ENCODE results near the gene FCAR.
"Not testable (repeated sequence)": the region's sequence is repeated elsewhere in the genome, so short reads cannot be mapped to it uniquely, and the experiment has no call there.

FCAR gene

DNA sequence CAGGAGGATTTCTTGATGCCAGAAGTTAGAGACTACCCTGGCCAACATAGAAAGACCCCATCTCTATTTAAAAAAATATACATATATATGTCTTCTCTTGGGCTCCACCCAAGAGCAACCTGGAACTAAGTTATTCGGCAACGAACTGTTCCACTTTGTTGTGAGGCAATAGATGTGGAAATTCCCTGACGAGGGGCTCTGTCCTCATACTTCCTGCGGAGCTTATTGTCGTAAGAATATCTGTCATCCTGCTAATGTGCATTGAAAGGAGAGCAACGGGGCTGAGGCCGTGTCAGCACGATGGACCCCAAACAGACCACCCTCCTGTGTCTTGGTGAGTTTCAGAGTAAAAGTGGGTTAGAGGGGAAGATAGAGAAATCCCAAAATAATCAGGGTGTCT, at the start of gene FCAR:
FCAR (plus strand) TSS at position 246 of the 400 bp plus-strand sequence; CDS start at position 301, 55 bp downstream.
- no peak for DNase-seq (ENCODE audit: low spot score)

DNA sequence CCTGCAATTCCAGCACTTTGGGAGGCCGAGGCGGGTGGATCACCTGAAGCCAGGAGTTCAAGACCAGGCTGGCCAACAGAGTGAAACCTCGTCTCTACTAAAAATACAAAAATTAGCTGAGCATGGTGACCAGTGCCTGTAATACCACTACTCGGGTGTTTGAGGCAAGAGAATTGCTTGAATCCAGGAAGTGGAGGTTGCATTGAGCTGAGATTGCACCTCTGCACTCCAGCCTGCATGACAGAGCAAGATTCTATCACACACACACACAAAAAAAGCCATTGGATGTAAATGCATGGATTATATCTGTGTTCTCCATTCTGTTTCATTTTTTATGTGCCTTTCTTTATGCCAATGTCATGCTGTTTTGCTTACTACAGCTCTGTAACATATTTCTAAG, 49.6 kb upstream of the FCAR start:
- DNase-seq (ENCODE audit: low spot score) = not testable (repeated sequence)

DNA sequence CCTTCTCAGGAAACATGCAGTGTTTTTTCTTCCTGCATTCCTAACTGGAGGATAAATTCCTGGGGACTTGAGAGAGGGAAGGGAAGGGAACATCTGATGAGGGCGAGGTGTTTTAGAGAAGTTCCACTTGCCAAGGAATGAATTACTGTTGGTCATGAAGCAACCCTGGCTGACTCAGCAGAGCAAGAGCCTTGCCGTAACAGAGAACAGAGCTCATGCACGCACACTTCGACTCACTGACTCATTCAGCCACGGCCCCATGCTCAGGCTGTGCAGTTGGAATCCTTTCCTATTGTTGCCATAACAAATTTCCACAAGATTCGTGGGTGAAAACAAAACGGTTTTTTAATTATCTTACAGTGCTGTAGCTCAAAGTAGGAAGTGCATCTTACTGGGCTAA, 48.7 kb upstream of the FCAR start:
- not testable (repeated sequence) for DNase-seq (ENCODE audit: low spot score)

GRCh38 chr19:54828064-54828463, 46.0 kb upstream of the FCAR start:
- DNase-seq (ENCODE audit: low spot score) = not testable (repeated sequence)

DNA sequence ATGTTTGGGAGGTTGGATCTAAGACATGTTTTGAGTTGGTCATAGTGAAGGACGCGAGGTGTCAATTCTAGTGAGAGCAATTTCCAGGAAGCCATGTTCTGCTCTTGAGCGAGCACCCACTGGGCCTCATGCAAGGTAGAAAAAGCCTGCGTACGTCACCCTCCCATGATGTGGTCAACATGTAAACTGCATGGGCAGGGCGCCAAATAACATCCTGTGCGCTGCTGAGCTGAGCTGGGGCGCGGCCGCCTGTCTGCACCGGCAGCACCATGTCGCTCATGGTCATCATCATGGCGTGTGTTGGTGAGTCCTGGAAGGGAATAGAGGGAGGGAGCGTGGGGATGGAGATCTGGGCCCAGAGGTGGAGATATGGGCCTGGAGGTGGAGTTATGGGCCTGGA, 41.5 kb upstream of the FCAR start, which contains the start of gene KIR2DS4:
KIR2DS4 (plus strand) TSS at position 181 of the 400 bp plus-strand sequence.
- not testable (repeated sequence) for DNase-seq (ENCODE audit: low spot score)

DNA sequence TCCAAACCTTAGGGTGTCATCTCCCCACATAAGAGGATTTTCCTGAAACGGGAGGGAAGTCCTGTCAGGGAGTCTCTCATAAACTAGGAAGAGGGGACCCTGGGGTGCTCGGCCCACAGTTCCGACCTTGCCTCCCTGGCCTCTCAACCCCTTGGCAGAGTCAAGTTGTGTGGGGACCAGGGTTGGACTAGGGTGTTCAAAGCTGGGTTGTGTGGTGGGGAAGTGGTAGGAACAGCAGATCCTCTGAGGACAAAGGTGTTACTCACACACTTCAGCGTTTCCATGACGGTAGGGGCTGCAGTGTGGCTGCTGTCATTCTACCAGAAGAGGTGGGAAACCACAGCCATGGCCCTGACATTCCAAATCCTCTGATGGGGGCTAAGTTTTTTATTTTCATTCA, 38.9 kb upstream of the FCAR start:
- DNase-seq (ENCODE audit: low spot score) = not testable (repeated sequence)

GRCh38 chr19:54837522-54837921, 36.5 kb upstream of the FCAR start:
- not testable (repeated sequence) for DNase-seq (ENCODE audit: low spot score)

DNA sequence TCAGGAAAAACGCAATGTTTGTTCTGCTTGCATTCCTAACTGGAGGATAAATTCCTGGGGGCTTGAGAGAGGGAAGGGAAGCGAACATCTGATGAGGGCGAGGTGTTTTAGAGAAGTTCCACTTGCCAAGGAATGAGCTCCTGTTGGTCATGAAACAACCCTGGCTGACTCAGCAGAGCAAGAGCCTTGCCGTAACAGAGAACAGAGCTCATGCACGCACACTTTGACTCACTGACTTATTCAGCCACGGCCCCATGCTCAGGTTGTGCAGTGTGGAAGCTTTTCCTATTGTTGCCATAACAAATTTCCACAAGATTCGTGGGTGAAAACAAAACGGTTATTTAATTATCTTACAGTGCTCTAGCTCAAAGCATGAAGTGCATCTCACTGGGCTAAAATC, 30.9 kb upstream of the FCAR start:
- DNase-seq (ENCODE audit: low spot score) = not testable (repeated sequence)

DNA sequence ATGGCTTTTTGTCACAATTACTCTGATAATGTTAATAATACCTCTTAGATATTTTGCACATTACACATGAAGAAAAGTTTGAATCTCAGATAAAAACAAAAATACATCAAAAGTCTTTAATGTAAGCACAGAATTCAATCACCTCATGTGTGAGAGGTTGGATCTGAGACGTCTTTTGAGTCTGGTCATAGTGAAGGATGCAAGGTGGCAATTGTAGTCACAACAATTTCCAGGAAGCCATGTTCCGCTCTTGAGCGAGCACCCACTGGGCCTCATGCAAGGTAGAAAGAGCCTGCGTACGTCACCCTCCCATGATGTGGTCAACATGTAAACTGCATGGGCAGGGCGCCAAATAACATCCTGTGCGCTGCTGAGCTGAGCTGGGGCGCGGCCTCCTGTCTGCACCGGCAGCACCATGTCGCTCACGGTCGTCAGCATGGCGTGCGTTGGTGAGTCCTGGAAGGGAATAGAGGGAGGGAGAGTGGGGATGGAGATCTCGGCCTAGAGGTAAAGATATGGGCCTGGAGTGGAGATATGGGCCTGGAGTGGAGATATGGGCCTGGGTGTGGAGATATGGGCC, 23.9 kb upstream of the FCAR start, which contains the start of gene KIR3DL2:
KIR3DL2 (plus strand) TSS at position 383 of the 580 bp plus-strand sequence; CDS start at position 416, 33 bp downstream.
- not testable (repeated sequence) for DNase-seq (ENCODE audit: low spot score)

DNA sequence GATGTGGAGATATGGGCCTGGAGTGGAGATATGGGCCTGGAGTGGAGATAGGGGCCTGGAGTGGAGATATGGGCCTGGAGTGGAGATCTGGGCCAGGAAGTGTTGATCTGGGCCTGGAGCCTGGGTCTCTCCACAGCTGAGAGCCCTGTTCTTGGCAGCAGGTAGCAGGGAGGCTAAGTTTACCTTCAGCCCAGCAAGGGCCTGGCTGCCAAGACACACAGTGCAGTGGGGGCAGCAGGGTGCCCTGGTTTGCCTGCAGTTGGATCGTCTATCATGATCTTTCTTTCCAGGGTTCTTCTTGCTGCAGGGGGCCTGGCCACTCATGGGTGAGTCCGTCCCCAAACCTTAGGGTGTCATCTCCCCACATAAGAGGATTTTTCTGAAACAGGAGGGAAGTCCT, 23.1 kb upstream of the FCAR start:
- no peak for DNase-seq (ENCODE audit: low spot score)

- no peak for DNase-seq (ENCODE audit: low spot score)
Measured at GRCh38 chr19:54851353-54851752, 22.7 kb upstream of the FCAR start.

- DNase-seq (ENCODE audit: low spot score) = not testable (repeated sequence)
Measured at GRCh38 chr19:54855241-54855640, 18.8 kb upstream of the FCAR start.

DNA sequence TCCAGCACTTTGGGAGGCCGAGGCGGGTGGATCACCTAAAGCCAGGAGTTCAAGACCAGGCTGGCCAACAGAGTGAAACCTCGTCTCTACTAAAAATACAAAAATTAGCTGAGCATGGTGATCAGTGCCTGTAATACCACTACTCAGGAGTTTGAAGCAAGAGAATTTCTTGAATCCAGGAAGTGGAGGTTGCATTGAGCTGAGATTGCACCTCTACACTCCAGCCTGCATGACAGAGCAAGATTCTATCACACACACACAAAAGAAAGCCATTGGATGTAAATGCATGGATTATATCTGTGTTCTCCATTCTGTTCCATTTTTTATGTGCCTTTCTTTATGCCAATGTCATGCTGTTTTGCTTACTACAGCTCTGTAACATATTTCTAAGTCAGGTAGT, 15.6 kb upstream of the FCAR start:
- DNase-seq (ENCODE audit: low spot score) = not testable (repeated sequence)

DNA sequence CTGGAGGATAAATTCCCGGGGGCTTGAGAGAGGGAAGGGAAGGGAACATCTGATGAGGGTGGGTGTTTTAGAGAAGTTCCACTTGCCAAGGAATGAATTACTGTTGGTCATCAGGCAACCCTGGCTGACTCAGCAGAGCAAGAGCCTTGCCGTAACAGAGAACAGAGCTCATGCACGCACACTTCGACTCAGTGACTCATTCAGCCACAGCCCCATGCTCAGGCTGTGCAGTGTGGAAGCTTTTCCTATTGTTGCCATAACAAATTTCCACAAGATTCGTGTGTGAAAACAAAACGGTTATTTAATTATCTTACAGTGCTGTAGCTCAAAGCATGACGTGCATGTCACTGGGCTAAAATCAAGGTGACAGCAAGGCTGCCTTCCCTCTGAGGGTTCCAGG, 14.6 kb upstream of the FCAR start:
- DNase-seq (ENCODE audit: low spot score) = not testable (repeated sequence)

DNA sequence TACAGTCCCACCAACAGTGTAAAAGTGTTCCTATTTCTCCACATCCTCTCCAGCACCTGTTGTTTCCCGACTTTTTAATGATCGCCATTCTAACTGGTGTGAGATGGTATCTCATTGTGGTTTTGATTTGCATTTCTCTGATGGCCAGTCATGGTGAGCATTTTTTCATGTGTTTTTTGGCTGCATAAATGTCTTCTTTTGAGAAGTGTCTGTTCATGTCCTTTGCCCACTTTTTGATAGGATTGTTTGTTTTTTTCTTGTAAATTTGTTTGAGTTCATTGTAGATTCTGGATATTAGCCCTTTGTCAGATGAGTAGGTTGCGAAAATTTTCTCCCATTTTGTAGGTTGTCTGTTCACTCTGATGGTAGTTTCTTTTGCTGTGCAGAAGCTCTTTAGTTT, 10.6 kb upstream of the FCAR start:
- not testable (repeated sequence) for DNase-seq (ENCODE audit: low spot score)

DNA sequence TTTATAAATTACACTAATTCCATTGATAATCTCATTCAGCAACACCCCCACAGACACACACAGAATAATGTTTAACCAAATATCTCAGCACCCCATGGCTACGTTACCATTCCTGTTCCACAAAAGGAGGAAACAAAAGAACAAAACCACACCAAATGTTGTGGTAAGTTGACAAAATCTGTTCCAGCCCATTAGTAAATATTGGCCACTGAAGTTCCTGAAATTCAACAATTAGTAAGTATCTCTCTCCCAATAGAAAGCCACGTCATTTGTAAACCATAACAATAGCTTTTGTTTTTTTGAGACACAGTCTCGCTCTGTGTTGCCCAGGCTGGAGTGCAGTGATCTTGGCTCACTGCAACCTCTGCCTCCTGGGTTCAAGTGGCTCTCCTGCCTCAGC, 2.3 kb upstream of the FCAR start:
- DNase-seq (ENCODE audit: low spot score) = no peak

DNA sequence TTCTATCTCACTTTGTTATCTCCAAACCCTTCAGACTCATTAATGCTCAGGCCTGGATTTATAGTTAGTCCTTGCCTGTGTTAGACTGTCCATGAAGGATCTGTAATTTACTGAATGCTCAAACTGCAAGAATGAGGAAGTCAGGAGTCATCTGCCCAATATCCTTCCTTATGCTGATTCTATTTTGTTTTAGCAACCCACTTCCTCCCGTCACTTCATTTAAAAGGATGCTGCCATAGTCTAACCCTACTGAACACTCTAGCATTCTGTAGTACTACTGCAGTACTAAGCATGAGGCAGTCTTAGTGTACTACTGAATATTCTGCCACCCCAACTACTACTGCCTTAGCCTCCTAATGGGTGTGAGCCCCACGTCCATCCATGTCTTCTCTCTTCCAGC, 1.5 kb downstream of the FCAR start:
- DNase-seq (ENCODE audit: low spot score) = peak; percentile 4

DNA sequence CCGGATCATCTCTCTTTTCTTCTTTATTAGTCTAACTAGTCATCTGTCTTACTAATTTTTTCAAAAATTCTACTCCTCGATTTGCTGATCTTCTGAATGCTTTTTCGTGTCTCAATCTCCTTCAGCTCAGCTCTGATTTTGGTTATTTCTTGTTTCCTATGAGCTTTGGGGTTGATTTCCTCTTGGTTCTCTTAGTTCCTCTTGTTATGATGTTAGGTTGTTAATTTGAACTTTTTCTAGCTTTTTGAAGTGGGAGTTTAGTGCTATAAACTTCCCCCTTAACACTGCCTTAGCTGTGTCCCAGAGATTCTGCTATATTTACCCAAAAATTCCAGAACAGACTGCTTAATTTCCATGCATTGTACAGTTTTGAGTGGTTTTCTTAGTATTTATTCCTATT, 3.4 kb downstream of the FCAR start:
- DNase-seq (ENCODE audit: low spot score) = no peak

GRCh38 chr19:54881884-54882283, 7.8 kb downstream of the FCAR start:
- no peak for DNase-seq (ENCODE audit: low spot score)

GRCh38 chr19:54882758-54883157, 8.7 kb downstream of the FCAR start:
- DNase-seq (ENCODE audit: low spot score) = peak; percentile 10

GRCh38 chr19:54883228-54883627, 9.2 kb downstream of the FCAR start:
- DNase-seq (ENCODE audit: low spot score) = no peak

DNA sequence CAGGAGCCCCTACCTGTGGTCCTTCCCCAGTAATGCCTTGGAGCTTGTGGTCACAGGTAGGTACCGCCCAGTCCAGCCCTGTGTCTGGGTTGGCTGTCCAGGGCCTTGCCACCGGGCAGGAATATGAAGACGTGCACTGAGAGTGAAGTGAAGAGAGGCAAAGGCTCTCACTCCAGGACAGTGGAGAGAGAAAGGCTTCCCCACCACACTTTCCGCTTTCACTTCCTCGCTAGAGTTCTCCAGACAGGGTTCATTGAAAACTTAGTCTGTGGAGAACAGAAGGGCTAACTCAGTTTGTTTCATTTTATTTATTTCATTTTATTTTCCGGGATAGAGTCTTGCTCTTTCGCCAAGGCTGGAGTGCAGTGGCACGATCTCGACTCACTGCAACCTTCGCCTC, 14.2 kb downstream of the FCAR start:
- DNase-seq (ENCODE audit: low spot score) = no peak

DNA sequence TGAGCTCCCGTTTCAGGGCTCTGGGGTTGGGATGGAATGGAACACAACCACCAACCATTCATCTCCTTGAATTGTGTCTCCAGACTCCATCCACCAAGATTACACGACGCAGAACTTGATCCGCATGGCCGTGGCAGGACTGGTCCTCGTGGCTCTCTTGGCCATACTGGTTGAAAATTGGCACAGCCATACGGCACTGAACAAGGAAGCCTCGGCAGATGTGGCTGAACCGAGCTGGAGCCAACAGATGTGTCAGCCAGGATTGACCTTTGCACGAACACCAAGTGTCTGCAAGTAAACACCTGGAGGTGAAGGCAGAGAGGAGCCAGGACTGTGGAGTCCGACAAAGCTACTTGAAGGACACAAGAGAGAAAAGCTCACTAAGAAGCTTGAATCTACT, 15.5 kb downstream of the FCAR start:
- DNase-seq (ENCODE audit: low spot score) = no peak

- DNase-seq (ENCODE audit: low spot score) = no peak
Measured at GRCh38 chr19:54893406-54893805, 19.4 kb downstream of the FCAR start.

Measured in germinal center (tissue), 1 donor.